Skeletal muscle tissue (tissue), 4 donors: Measurements from ENCODE around the gene CTCFL. TPM values are rescaled to one million over a fixed set of nuclear protein-coding genes. Genes with fewer than 3 reads are reported as not detected.

Experiments used
- H3K27ac ChIP-seq: one replicate; pipeline ENCODE4 v1.7.0; 2013; ENCODE audit warnings: mild to moderate bottlenecking, low read depth, low read length, inconsistent platforms
- H3K27me3 ChIP-seq, 3 donors: one replicate each; pipeline ENCODE4 v1.7.0; 2013; ENCODE audit warnings: low read length in 3 of 3; ENCODE audit not compliant: control insufficient read depth in 3 of 3, insufficient read depth in 3 of 3
- H3K36me3 ChIP-seq, 3 donors: one replicate each; pipeline ENCODE4 v1.7.0; 2013; ENCODE audit warnings: low read length in 3 of 3; ENCODE audit not compliant: control insufficient read depth in 3 of 3, insufficient read depth in 3 of 3
- H3K4me1 ChIP-seq, 3 donors: one replicate each; pipeline ENCODE4 v1.7.0; 2013; ENCODE audit warnings: low read length in 3 of 3, mild to moderate bottlenecking in 3 of 3; ENCODE audit not compliant: control insufficient read depth in 3 of 3, insufficient read depth in 3 of 3
- H3K4me3 ChIP-seq, 3 donors: one replicate each; pipeline ENCODE4 v1.7.0; 2013; ENCODE audit warnings: low read length in 3 of 3
- H3K9ac ChIP-seq, 3 donors: one replicate each; pipeline ENCODE4 v1.7.0; 2013; ENCODE audit warnings: low read length in 3 of 3, mild to moderate bottlenecking in 3 of 3, moderate library complexity in 2 of 3, low read depth in 1 of 3
- H3K9me3 ChIP-seq, 3 donors: one replicate each; pipeline ENCODE4 v1.7.0; 2013; ENCODE audit warnings: low read length in 3 of 3; ENCODE audit not compliant: control insufficient read depth in 3 of 3
- total RNA-seq: library from RNA; depleted of rRNA; stranded (reverse); fragments of >200 nt; gene quantifications from one replicate; pipeline ENCODE4 v1.2.3, GENCODE V29; 2014
- donor health status: Osteomylitis.

CTCFL gene
- total RNA-seq, 1 donor from 2014 or later: not detected

DNA sequence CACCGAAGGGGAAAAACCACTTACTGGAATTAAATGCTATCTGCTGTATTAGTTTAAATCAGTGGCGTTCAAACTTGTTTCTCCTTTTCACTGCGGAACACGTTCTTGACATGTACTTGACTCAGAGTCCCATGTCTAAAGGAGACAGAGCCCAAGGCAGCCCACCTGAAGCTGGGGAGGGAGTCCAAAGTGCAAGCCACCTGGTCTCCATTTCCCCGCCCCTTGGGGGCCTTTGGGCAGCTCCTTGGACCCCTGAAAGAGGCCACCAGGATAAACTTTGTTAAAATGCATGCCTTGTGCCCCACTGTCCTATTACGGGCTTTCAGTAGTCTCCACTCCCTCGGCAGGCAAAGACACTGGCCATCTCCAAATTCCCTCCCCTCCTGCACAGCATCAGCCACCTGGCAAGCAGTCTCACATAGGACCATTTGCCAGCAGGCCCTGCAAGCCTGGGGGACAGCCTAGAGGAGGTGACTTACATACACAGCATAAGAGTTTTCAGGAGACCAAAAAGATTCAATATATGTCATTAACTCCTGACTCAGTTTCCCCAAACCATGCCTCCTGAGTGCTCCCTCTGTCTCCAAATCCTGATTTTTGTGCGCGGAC lies 42.6 kb upstream of the CTCFL start:
- H3K4me3 ChIP-seq: no peak overlapping the region
- H3K27me3 ChIP-seq: peaks cover 27 to 38% (median 31%) of the 10 kb centered on the region in 3 donors
- no peak overlapping the region for H3K27ac ChIP-seq
- no peaks in the 10 kb centered on the region for H3K4me1 ChIP-seq
- H3K9ac ChIP-seq: no peak overlapping the region
- no peaks in the 10 kb centered on the region for H3K36me3 ChIP-seq
- H3K9me3 ChIP-seq: no peaks in the 10 kb centered on the region

DNA sequence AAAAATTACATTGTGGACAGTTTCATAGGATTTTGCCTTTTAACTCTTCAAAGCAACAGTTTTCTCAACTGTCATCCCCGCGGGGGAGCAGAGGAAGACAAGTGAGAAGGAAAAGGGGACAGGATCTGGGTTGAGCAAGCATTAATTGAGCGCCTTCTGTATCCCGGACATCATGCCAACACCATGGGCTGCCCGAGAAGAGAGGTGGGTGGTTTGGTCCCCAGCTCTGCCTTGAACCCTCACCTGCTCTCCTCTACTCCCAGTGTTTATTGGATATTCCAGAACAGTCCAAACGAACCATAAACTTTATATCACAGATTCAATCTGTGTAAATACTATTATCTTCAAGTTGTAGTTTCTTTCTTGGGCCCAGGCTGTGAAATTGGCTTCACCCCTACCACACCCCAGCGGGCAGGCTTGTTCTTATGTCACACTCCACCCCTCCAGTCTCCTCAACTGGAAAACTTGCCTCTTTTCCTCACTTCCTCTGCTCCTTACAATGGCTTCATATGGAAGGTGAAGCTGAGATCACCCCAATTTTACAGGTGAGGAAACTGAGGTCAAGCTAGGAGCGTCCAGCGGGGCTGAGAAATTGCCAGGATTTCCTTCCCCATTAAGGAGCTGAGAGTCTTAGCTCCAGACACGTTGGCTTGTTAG lies 42.0 kb upstream of the CTCFL start:
- Histone ChIP-seq H3K4me1 (no peaks in the 10 kb centered on the region), H3K27me3 (peaks cover 21 to 41% (median 31%) of the 10 kb centered on the region in 3 donors), H3K4me3 (no peak overlapping the region), H3K36me3 (no peaks in the 10 kb centered on the region), H3K9me3 (no peaks in the 10 kb centered on the region), H3K9ac (no peak overlapping the region), H3K27ac (no peak overlapping the region)

DNA sequence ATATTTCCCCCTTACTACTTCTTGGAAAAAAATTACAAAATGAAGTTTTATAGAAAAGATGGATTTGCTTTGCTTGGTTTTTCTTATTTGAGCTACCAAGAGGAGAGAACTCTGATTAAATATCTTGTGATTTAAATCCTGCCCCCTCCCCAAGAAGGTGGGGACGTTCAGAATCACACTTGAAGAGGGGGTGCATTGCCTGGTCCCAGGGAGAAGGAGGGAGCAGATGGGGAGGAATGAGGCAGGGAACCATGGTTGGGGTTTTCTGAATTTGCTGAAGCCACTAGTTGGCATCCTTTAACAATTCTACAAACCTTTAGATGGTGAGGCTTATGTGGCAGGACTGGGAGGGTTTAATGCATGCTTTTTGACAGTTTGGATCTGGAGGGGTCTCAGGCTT lies 41.5 kb upstream of the CTCFL start:
- H3K4me1 ChIP-seq: no peaks in the 10 kb centered on the region
- no peak overlapping the region for H3K4me3 ChIP-seq
- H3K9ac ChIP-seq: no peak overlapping the region
- no peaks in the 10 kb centered on the region for H3K9me3 ChIP-seq
- no peak overlapping the region for H3K27ac ChIP-seq
- H3K36me3 ChIP-seq: no peaks in the 10 kb centered on the region
- peaks cover 18 to 44% (median 32%) of the 10 kb centered on the region in 3 donors for H3K27me3 ChIP-seq

DNA sequence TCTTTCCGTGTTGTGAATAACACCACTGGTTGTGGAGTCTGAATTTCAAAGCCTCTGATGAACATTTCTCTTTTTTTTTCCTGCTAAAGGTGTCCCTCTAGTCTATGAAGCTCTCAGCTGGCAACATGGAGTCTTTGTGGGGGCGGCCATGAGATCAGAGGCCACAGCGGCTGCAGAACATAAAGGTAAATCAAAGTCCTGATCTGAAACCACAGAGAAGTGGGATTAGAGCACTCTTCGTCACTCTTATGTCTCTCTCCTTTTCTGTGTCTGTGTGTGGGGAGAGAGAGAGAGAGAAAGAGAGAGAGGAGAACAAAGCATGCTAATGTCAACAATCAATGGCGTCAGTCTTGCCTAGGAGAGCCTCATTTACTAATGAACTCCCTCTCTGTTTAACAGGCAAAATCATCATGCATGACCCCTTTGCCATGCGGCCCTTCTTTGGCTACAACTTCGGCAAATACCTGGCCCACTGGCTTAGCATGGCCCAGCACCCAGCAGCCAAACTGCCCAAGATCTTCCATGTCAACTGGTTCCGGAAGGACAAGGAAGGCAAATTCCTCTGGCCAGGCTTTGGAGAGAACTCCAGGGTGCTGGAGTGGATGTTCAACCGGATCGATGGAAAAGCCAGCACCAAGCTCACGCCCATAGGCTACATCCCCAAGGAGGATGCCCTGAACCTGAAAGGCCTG lies 40.2 kb upstream of the CTCFL start:
- no peak overlapping the region for H3K9ac ChIP-seq
- no peaks in the 10 kb centered on the region for H3K9me3 ChIP-seq
- no peak overlapping the region for H3K4me3 ChIP-seq
- H3K36me3 ChIP-seq: no peaks in the 10 kb centered on the region
- no peaks in the 10 kb centered on the region for H3K4me1 ChIP-seq
- H3K27ac ChIP-seq: no peak overlapping the region
- H3K27me3 ChIP-seq: peaks cover 15 to 37% (median 35%) of the 10 kb centered on the region in 3 donors

DNA sequence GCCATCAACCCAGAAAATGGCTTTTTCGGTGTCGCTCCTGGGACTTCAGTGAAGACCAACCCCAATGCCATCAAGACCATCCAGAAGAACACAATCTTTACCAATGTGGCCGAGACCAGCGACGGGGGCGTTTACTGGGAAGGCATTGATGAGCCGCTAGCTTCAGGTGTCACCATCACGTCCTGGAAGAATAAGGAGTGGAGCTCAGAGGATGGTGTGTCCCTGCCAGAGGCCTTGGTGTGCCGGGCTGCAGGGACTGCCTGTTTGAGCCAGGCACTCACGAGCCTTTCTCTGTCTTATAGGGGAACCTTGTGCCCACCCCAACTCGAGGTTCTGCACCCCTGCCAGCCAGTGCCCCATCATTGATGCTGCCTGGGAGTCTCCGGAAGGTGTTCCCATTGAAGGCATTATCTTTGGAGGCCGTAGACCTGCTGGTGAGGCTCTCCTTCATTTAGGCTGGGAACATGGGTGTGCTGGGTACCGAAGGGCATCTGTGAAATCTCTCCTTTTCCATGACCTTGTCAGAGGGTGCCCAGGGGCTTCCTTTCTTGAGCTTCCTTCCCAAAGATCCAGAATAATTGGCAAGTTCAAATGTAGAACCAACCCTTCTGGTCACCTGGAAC lies 39.4 kb upstream of the CTCFL start:
- Histone ChIP-seq H3K9ac (no peak overlapping the region), H3K36me3 (no peaks in the 10 kb centered on the region), H3K27ac (no peak overlapping the region), H3K27me3 (peaks cover 16 to 43% (median 40%) of the 10 kb centered on the region in 3 donors), H3K4me1 (no peaks in the 10 kb centered on the region), H3K9me3 (no peaks in the 10 kb centered on the region), H3K4me3 (no peak overlapping the region)

DNA sequence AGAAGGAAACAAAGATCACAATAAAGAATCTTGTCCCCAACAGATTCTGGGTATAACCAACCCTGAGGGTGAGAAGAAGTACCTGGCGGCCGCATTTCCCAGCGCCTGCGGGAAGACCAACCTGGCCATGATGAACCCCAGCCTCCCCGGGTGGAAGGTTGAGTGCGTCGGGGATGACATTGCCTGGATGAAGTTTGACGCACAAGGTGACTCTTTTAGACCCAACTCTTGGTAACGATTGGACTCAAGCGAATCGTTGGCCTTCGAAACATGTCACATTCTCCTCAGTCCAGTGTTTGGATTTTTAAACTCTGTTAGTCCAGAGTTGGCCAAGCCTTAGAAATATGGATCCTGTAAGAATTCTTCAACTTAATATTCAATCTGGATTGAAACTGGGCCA lies 38.6 kb upstream of the CTCFL start:
- Histone ChIP-seq H3K27ac (no peak overlapping the region), H3K9me3 (no peaks in the 10 kb centered on the region), H3K27me3 (peaks cover 22 to 41% (median 39%) of the 10 kb centered on the region in 3 donors), H3K36me3 (no peaks in the 10 kb centered on the region), H3K4me3 (no peak overlapping the region), H3K9ac (no peak overlapping the region), H3K4me1 (no peaks in the 10 kb centered on the region)

DNA sequence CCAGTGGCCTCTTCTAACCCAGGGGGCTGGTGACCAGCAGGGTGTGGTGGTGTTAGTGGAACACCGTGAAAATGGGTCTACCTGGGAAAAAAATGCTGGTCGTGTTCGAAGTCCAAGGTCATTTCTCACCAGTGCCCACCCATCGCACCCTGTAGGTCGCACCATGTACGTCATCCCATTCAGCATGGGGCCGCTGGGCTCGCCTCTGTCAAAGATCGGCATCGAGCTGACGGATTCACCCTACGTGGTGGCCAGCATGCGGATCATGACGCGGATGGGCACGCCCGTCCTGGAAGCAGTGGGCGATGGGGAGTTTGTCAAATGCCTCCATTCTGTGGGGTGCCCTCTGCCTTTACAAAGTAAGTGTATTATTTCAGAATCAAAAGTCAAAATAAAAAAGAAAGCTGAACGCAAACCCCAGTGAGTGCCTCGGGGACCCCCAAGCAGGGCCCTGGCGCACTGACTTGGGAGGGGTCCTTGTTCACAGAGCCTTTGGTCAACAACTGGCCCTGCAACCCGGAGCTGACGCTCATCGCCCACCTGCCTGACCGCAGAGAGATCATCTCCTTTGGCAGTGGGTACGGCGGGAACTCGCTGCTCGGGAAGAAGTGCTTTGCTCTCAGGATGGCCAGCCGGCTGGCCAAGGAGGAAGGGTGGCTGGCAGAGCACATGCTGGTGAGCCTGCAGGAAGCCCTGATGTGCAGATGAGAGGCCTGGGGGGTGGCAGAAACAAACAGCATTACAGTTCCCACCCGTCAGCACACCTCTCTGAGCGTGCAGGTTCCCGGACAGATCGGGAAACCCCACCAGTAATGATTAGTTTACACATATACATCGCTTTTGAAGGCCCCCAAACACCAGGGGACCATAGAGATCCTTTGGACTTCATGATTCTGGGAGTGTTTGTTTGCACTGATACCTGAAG lies 37.9 kb upstream of the CTCFL start:
- H3K4me1 ChIP-seq: no peaks in the 10 kb centered on the region
- H3K36me3 ChIP-seq: no peaks in the 10 kb centered on the region
- no peak overlapping the region for H3K27ac ChIP-seq
- H3K9ac ChIP-seq: no peak overlapping the region
- H3K27me3 ChIP-seq: peaks cover 15 to 42% (median 33%) of the 10 kb centered on the region in 3 donors
- H3K4me3 ChIP-seq: no peak overlapping the region
- no peaks in the 10 kb centered on the region for H3K9me3 ChIP-seq

DNA sequence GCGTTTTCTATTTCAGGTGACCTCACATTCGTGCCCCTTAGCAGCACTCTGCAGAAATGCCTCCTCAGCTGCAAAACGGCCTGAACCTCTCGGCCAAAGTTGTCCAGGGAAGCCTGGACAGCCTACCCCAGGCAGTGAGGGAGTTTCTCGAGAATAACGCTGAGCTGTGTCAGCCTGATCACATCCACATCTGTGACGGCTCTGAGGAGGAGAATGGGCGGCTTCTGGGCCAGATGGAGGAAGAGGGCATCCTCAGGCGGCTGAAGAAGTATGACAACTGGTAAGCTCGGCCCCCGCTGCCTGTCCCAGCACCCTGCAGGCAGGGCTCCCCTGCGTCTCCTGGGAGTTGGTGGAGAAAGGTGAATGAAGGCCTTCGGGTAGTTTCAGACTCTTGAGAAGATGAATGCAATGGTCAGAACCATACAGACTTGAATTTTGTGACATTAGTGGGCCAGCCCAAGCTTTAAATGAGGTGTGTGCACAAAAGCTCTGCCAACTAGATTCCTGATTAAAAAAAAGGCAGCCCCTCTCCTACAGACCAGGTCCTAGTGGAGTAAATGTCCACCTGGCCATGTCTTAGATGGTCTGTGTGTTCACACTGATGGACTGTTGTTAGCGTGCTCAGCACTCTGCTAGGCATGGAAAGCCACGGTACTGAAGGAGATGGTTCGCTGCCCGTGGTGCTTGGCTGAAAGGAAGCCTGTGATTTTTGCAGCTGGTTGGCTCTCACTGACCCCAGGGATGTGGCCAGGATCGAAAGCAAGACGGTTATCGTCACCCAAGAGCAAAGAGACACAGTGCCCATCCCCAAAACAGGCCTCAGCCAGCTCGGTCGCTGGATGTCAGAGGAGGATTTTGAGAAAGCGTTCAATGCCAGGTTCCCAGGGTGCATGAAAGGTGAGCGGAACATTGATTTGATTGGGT lies 36.7 kb upstream of the CTCFL start:
- Histone ChIP-seq H3K9me3 (no peaks in the 10 kb centered on the region), H3K4me3 (no peak overlapping the region), H3K9ac (no peak overlapping the region), H3K27me3 (peaks cover 16 to 51% (median 31%) of the 10 kb centered on the region in 3 donors), H3K36me3 (no peaks in the 10 kb centered on the region), H3K4me1 (no peaks in the 10 kb centered on the region), H3K27ac (no peak overlapping the region)
